ENCODE data around the gene ANTKMT.

The ANTKMT gene

GRCh38 chr16:763369-764183 is 42.6 kb downstream of the ANTKMT start:
- DNase-seq (ENCODE audit: low read depth in 1 of 2, low spot score in 1 of 2), result no peak

DNA sequence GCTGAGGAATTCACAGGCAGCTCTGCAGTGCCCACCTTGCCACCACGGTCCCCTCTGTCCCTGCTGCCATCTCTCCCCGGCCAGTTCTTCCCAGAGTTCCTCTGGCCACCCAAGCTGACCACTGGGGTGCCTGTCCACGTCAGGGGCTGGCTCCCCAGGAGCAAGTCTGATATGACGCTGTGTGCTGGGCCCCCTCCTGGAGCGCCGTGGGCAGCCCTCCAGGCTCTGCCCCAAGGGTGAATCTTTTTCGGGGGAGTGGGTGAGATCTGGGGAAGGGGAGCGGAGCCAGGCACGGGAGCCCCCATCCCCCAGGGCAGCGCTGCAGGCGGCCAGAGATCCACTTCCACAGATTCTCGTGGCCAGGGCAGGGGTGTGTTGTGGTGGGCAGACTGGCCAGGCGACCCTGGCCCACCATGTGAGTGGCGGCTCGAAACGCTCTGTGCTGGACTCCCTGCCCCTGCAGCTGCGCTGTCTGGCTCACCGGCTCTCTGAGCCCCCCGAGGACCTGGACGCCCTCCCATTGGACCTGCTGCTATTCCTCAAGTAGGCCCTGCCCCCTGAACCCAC is 43.3 kb downstream of the ANTKMT start:
- DNase-seq (ENCODE audit: low read depth in 1 of 2, low spot score in 1 of 2), result no peak

GRCh38 chr16:764848-765487 is 44.0 kb downstream of the ANTKMT start:
- no peak for DNase-seq (ENCODE audit: low read depth in 1 of 2, low spot score in 1 of 2)

DNA sequence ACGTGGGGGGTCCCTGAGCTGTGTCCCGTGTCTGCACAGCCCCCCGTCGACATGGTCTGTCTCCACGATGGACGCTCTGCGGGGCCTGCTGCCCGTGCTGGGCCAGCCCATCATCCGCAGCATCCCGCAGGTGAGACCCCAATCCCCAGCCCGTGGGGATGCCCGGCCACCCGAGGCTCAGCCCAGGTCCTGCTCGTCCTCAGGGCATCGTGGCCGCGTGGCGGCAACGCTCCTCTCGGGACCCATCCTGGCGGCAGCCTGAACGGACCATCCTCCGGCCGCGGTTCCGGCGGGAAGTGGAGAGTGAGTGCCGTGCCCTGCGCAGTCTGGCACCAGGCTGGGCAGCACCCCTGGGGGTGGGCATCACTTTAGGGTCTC is 44.5 kb downstream of the ANTKMT start:
- no peak for DNase-seq (ENCODE audit: low read depth in 1 of 2, low spot score in 1 of 2)

DNA sequence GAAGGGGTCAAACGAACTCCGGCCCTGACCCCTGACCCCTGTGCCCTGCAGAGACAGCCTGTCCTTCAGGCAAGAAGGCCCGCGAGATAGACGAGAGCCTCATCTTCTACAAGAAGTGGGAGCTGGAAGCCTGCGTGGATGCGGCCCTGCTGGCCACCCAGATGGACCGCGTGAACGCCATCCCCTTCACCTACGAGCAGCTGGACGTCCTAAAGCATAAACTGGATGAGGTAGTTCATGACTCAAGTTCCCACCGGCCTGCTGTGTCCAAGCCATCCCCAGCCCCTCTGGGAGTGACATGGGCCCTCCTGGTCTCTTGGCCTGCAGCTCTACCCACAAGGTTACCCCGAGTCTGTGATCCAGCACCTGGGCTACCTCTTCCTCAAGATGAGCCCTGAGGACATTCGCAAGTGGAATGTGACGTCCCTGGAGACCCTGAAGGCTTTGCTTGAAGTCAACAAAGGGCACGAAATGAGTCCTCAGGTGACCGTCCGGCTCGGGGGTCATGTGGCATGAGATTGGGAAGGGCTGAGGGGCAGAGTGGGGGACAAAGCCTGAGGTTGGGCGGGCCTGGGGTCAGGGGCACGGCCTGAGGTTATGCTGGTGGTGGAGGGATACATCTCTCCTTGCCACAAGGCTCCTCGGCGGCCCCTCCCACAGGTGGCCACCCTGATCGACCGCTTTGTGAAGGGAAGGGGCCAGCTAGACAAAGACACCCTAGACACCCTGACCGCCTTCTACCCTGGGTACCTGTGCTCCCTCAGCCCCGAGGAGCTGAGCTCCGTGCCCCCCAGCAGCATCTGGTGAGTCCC is 45.3 kb downstream of the ANTKMT start:
- no peak for DNase-seq (ENCODE audit: low read depth in 1 of 2, low spot score in 1 of 2)

DNA sequence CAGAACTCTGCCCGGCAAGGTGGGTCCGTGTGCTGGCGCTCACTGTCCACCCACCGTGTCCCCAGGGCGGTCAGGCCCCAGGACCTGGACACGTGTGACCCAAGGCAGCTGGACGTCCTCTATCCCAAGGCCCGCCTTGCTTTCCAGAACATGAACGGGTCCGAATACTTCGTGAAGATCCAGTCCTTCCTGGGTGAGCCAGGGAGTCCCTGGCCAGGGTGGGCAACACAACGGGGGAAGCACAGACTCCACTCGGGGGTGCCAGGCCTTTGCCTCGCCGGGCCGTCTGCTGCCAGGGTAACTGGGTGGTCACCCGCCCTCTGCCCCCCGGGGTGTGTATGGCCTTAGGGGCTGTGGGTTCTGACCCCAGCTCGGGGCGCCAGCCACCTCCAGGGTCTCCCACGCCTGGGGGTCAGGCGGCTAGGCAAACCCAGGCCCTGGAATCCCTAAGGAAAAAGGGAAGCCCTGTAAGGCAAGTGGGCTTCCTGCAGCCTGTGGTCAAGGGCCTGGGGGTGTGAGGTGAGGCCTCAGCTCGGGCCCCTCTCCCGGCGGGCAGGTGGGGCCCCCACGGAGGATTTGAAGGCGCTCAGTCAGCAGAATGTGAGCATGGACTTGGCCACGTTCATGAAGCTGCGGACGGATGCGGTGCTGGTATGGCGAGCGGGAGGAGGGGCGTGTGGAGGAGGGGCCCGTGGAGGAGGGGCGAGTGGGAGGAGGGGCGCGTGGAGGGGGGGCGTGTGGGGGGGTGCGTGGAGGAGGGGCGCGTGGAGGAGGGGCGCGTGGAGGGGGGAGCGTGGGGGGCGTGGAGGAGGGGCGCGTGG is 46.1 kb downstream of the ANTKMT start:
- DNase-seq (ENCODE audit: low read depth in 1 of 2, low spot score in 1 of 2), result no peak

GRCh38 chr16:767743-768235 is 46.8 kb downstream of the ANTKMT start:
- no peak for DNase-seq (ENCODE audit: low read depth in 1 of 2, low spot score in 1 of 2)

GRCh38 chr16:768428-768827 is 47.5 kb downstream of the ANTKMT start:
- no peak for DNase-seq (ENCODE audit: low read depth in 1 of 2, low spot score in 1 of 2)

- DNase-seq (ENCODE audit: low read depth in 1 of 2, low spot score in 1 of 2), result no peak
Observed at GRCh38 chr16:769184-769784, 48.3 kb downstream of the ANTKMT start.

GRCh38 chr16:769934-770333 is 49.0 kb downstream of the ANTKMT start:
- DNase-seq (ENCODE audit: low read depth in 1 of 2, low spot score in 1 of 2), result no peak

DNA sequence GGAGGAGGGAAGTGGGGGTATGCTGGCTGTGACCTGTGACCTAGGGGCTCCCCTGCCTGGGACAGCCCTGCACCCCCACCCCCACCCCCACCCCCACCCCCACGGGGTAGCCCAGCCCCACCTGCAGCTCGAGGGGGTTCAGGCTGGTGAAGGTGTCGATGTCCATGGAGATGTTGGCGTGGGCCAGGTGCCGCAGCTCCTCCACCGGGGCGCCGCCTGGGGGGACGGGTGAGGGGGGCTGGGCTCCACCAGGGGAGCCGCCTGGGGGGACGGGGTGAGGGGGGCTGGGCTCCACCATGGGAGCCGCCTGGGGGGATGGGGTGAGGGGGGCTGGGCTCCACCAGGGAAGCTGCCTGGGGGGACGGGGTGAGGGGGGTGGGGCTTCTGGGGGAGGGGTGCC is 49.5 kb downstream of the ANTKMT start:
- no peak for DNase-seq (ENCODE audit: low read depth in 1 of 2, low spot score in 1 of 2)
